Heart right ventricle (tissue), 16 donors: ENCODE results near the gene CAGE1. TPM values are rescaled to one million over a fixed set of nuclear protein-coding genes. Genes with fewer than 3 reads are reported as not detected.

Source experiments
- ATAC-seq, 8 donors: fragments of 200-7000 bp; cut with Tn5 transposase; one replicate each; pipeline ENCODE4 v1.9.1; 2020; ENCODE audit warnings: mild to moderate bottlenecking in 8 of 8, moderate library complexity in 8 of 8, moderate number of reproducible peaks in 1 of 8
- DNase-seq, 2 donors: peaks; one replicate each; pipeline ENCODE4 v3.0.0-alpha.2; 2020
- H3K27ac ChIP-seq, 10 donors: fragments of 200-600 bp; sonication (generic) in 2 of 10; one replicate each; pipeline versions ENCODE4 v1.5.0 to v1.8.0; 2020 to 2022; ENCODE audit warnings: mild to moderate bottlenecking in 3 of 10
- H3K27me3 ChIP-seq, 7 donors: fragments of 200-600 bp; one replicate each; pipeline ENCODE4 v1.8.0; 2021 to 2022; ENCODE audit warnings: mild to moderate bottlenecking in 2 of 7
- H3K36me3 ChIP-seq, 9 donors: fragments of 200-600 bp; sonication (generic) in 1 of 9; one replicate each; pipeline versions ENCODE4 v1.5.0 to v1.8.0; 2020 to 2022; ENCODE audit warnings: mild to moderate bottlenecking in 2 of 9
- H3K4me1 ChIP-seq, 9 donors: fragments of 200-600 bp; sonication (generic) in 1 of 9; one replicate each; pipeline versions ENCODE4 v1.5.0 to v1.8.0; 2020 to 2022; ENCODE audit warnings: mild to moderate bottlenecking in 4 of 9
- H3K4me3 ChIP-seq, 10 donors: fragments of 200-600 bp; sonication (generic) in 2 of 10; one replicate each; pipeline versions ENCODE4 v1.5.0 to v1.8.0; 2020 to 2022; ENCODE audit warnings: mild to moderate bottlenecking in 7 of 10, moderate library complexity in 2 of 10
- H3K9me3 ChIP-seq, 11 donors: fragments of 200-600 bp in 10 of 11; sonication (generic) in 2 of 11; one replicate each; pipeline versions ENCODE4 v1.5.0 to v1.8.0; 2013 to 2022; ENCODE audit warnings: mild to moderate bottlenecking in 2 of 11, control low read depth in 1 of 11, moderate library complexity in 1 of 11
- WGBS, 2 donors: extraction: QIAGEN DNeasy Blood & Tissue Kit; methylation state at CpG; one replicate each; pipeline ENCODE4 v1.1.7; 2013; ENCODE audit warnings: inconsistent platforms in 1 of 2; 5-methylcytosine and 5-hydroxymethylcytosine counted together
- intact Hi-C, 10 donors: fragments of 100-400 bp; cut with DNase I; formaldehyde crosslinking; loops; one replicate each; pipeline versions ENCODE4 v1.11.1 to v1.14.2; 2022
- polyA plus RNA-seq, 2 donors: library from polyadenylated mRNA; stranded (reverse); fragments of 200-250 nt; gene quantifications; one replicate each; pipeline ENCODE4 v1.2.3, GENCODE V29; 2013
- total RNA-seq, 10 donors: library from RNA; stranded (reverse); fragmentation: NEBNext Ultra II Directional in 3 of 10; extraction: Animal tissue kit (Norgen Biotek cat#: 25700) in 3 of 10; gene quantifications; one replicate each; pipeline versions ENCODE4 v1.2.1 to v1.2.4, GENCODE V29; 2021 to 2023
- TF ChIP-seq, protein P1 (sequence below), 9 donors: fragments of 200-600 bp; sonication (generic) in 2 of 9; IDR thresholded peaks; one replicate each; pipeline versions ENCODE4 v1.5.0 to v1.8.0; 2021 to 2022; ENCODE audit warnings: antibody characterized with exemption in 9 of 9, mild to moderate bottlenecking in 5 of 9, moderate library complexity in 1 of 9
- donor health status: Arrhythmogenic right ventricular cardiomyopathy.
- donor health status: ischemic (EF 13 %, LVEDD 7.1; RV severe dilation, severe dysfunction).
- donor health status: healthy with polysubstance abuse.
- donor health status: DM: no; HTN: yes; CAD: no.
- donor health status: DM: no; HTN: no; CAD: no.
- donor health status: ischemic (EF 25% LVEDD 6.9; RV normal size, moderate dysfunction).
- donor health status: ischemic (EF 25% LVEDD 5.7; RV mildly dilated, moderate dysfunction).
- donor health status: healthy.
- donor health status: DM: yes; HTN: yes; CAD: no.
- donor health status: Ischemic cardiomyopathy.
- donor health status: ischemic (EF 35%, LVEDD 5.7; RV mildly dilated, moderate dysfunction).
- donor health status: nonischemic (EF 11% LVEDD 7.7; RV severe dilation, severe dysfunction).
- donor health status: DM: yes; HTN: yes; CAD: no.
- donor health status: PGD.
- donor health status: ischemic (EF 29% LVEDD 5.4; RV normal size, mild dysfunction).
- donor health status: nonischemic (EF 23%, LVEDD 6.1; RV moderate dilation, normal function).

Gene CAGE1
- total and polyA plus RNA-seq, 12 donors, result 0.08 to 0.32 TPM; not detected in 10

DNA sequence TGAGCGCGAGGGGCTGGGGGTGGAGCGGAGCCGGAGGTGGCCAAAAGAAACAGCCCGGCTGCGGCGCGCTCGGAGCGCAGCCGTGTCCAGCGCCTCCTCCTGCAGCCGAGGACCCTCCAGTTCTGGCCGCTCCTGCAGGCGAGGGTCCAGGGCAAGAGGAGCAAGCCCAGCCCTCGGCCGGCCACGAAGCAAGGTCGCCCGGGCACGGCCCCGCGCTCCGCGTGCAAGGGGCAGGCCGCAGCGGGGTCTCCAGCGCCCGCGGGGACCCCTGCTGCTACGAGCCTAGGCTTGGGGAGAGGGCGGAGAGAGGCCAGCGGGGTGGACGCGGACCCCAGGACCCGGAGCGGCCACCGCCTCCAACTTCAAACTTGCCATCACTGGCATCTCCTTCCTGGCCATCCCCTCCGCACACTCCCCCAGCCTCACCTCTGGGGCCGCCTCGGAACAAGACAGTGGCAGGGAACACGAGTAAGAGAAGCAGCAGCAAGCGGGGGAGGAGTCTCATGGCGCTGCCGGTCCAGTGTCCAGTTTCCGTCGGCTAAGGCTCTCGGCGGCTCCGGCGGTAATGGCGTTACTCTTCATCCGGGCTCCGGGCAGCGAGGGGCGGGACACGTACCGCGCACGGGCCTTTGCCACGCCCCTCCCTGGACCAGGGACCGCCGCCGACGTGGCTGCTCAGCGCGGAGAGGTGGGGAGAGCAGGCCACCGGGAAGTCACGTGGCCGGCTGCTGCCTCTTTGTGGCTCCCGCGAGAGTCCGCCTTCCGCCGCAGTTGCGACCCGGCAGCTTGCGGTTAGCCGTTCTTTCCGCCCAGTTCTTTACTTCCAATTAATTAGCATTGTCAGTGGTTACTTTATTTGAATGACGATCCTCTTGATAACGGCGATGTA is 76.7 kb downstream of the CAGE1 start, which contains the start of gene SSR1:
Gene SSR1, minus strand, starts transcription at position 584 of the 889 bp plus-strand sequence. Its CDS starts 79 bp downstream, at position 505.
- H3K27me3 ChIP-seq, result no peaks in the 10 kb centered on the region
- peak within 1 kb of the TSS; percentile 80 to 99 (median 96) for H3K27ac ChIP-seq
- peak; percentile 97 to 98 for DNase-seq
- TF ChIP-seq, protein P1, sequence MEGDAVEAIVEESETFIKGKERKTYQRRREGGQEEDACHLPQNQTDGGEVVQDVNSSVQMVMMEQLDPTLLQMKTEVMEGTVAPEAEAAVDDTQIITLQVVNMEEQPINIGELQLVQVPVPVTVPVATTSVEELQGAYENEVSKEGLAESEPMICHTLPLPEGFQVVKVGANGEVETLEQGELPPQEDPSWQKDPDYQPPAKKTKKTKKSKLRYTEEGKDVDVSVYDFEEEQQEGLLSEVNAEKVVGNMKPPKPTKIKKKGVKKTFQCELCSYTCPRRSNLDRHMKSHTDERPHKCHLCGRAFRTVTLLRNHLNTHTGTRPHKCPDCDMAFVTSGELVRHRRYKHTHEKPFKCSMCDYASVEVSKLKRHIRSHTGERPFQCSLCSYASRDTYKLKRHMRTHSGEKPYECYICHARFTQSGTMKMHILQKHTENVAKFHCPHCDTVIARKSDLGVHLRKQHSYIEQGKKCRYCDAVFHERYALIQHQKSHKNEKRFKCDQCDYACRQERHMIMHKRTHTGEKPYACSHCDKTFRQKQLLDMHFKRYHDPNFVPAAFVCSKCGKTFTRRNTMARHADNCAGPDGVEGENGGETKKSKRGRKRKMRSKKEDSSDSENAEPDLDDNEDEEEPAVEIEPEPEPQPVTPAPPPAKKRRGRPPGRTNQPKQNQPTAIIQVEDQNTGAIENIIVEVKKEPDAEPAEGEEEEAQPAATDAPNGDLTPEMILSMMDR (IDR thresholded peaks at IDR 0.05), result no peak
- intact Hi-C loops, result loop anchor here in 7 of 10 donors (2.0 to 10.0 kb wide), 5 partner anchors 72 to 284 kb away; partner anchors contain the start of genes CAGE1 (in 7 of the 7), RIOK1 (in 7 of the 7) and SNRNP48 (in 1 of the 7)
- ATAC-seq, result peak; percentile 100
- peaks cover 0 to 26% (median 11%) of the 10 kb centered on the region in 9 donors for H3K36me3 ChIP-seq
- H3K9me3 ChIP-seq, result no peaks in the 10 kb centered on the region
- WGBS, 2 donors, result 0% methylated on average over 78 to 83 of the region's 83 CpGs
- H3K4me1 ChIP-seq, result peaks cover 6 to 55% (median 30%) of the 10 kb centered on the region in 9 donors
- H3K4me3 ChIP-seq, result peak within 1 kb of the TSS; percentile 75 to 100 (median 97)

DNA sequence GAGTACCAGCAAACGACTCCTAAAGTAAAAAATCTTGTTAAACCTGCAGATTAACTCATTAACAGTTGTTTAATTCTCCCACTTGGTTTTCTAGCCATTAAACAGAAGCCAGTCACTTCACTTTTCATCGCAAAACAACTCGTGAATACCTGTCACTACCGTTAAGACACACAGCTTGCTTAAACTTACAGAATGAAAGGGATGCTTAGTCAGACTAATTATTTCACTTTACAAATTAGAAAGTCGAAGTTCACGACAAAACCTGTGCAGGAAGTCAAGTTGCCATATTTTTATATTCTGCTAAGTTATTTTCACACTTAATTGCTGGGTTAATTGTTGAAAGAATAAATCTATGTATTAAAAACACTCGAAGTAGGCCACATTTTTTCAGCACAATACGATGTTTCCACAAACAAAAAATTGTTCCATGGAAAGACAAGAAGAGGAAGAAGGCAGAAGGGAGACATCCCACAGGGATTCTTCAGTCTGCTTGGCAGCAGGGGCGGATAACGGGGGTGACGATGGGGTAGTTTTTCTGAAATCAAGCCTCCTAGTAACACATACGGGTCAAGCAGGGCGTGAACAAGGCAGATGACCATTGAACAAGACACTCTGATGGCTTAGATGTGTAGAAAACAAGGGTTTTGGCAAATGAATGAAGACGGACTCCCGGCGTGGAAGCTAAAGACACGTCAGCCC is 77.5 kb downstream of the CAGE1 start:
- H3K4me3 ChIP-seq, result peak overlapping the region; percentile 75 to 100 (median 97)
- H3K27me3 ChIP-seq, result no peaks in the 10 kb centered on the region
- TF ChIP-seq, protein P1 (IDR thresholded peaks at IDR 0.05), result no peak
- intact Hi-C loops, result loop anchor here in 7 of 10 donors (2.0 to 10.0 kb wide), 5 partner anchors 73 to 285 kb away; partner anchors contain the start of genes CAGE1 (in 7 of the 7), RIOK1 (in 7 of the 7) and SNRNP48 (in 1 of the 7)
- no peaks in the 10 kb centered on the region for H3K9me3 ChIP-seq
- DNase-seq, result no peak
- peaks cover 0 to 33% (median 15%) of the 10 kb centered on the region in 9 donors for H3K36me3 ChIP-seq
- peak overlapping the region; percentile 80 to 99 (median 96) for H3K27ac ChIP-seq
- WGBS, 2 donors, result 2% methylated on average over 17 of the region's 17 CpGs
- ATAC-seq, result peak in 2 of 8 donors; percentile 1 to 6
- peaks cover 6 to 58% (median 31%) of the 10 kb centered on the region in 9 donors for H3K4me1 ChIP-seq

DNA sequence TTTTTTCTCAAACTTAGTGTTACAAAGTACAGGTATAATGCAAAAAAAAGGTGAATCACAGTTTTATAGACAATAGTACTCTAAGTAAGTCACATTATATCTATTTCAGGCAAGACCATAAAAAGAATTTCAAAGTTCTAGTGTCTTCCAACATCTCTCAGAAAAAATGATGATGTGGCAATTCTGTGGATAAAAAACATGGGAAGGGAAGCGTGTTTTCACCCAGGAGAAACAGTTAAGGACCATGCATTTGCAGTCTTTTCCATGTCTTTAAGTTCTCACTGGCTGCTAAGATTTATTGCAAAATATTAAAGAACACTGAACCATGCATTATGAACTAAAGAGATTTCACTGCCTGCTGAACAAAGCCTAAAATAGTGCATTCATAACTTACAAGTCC is 78.4 kb downstream of the CAGE1 start:
- Histone ChIP-seq H3K9me3 (no peaks in the 10 kb centered on the region), H3K27ac (peak overlapping the region in 1 of 10 donors; percentile 98), H3K36me3 (peaks cover 0 to 42% (median 17%) of the 10 kb centered on the region in 9 donors), H3K27me3 (no peaks in the 10 kb centered on the region), H3K4me3 (peak overlapping the region in 5 of 10 donors; percentile 2 to 100 (median 97)), H3K4me1 (peaks cover 6 to 58% (median 31%) of the 10 kb centered on the region in 9 donors)
- intact Hi-C loops, result loop anchor here in 5 of 10 donors (5.0 to 10.0 kb wide), 4 partner anchors 74 to 286 kb away; partner anchors contain the start of genes CAGE1 (in 3 of the 5), RIOK1 (in 3 of the 5) and SNRNP48 (in 1 of the 5)
- ATAC-seq (no peak), DNase-seq (no peak)
- WGBS, 2 donors, result 72 to 73% methylated on average over 1 of the region's 1 CpG
- TF ChIP-seq, protein P1 (IDR thresholded peaks at IDR 0.05), result no peak
